Fibroblast of villous mesenchyme (primary cell): Measurements from ENCODE around the gene UBE2L3. TPM values are rescaled to one million over a fixed set of nuclear protein-coding genes. Genes with fewer than 3 reads are reported as not detected.
"Not testable (repeated sequence)": the region's sequence is repeated elsewhere in the genome, so short reads cannot be mapped to it uniquely, and the experiment has no call there.

ENCODE experiments used
- DNase-seq: peaks from one replicate; pipeline ENCODE4 v3.0.0-alpha.2; 2010; ENCODE audit warnings: low read depth
- H3K4me3 ChIP-seq: 2 replicates; pipeline ENCODE4 v1.5.1; 2011; ENCODE audit warnings: low read depth, mild to moderate bottlenecking, low read length
- CTCF ChIP-seq: IDR thresholded peaks from 2 replicates; pipeline ENCODE4 v1.5.1; 2012; ENCODE audit warnings: low read depth, mild to moderate bottlenecking, low read length; ENCODE audit not compliant: insufficient read depth
- total RNA-seq: library from RNA; depleted of rRNA; stranded (reverse); fragments of >200 nt; gene quantifications from 2 replicates; pipeline ENCODE4 v1.2.3, GENCODE V29; 2012

UBE2L3 gene
- total RNA-seq, 1 donor = 56.1 TPM

DNA sequence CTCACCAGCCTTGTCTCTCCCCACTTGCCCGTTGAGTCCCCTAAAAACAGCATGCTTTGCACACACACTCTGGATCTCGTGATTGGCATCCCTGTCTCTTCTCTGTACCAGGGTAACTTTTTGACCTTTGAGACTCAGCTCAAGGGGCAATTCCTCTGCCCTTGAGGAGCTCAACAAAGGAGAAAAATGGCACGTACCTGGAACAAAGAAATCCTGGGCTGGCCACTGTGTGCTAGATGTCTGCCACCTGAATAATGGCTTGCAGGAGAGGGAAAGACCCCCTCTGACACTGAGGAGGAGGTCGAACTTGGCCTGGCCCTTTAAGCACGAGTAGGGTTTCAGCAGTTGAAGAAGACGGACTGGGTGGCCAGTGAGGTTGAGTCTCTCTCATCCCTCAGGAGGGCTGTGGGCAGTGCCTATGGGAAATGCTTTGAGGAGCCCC, 5.8 kb downstream of the UBE2L3 start:
- no peak for DNase-seq
- no peak overlapping the region for H3K4me3 ChIP-seq
- TF ChIP-seq CTCF = no peak

GRCh38 chr22:21573750-21574494, 6.4 kb downstream of the UBE2L3 start:
- no peak overlapping the region for H3K4me3 ChIP-seq

DNA sequence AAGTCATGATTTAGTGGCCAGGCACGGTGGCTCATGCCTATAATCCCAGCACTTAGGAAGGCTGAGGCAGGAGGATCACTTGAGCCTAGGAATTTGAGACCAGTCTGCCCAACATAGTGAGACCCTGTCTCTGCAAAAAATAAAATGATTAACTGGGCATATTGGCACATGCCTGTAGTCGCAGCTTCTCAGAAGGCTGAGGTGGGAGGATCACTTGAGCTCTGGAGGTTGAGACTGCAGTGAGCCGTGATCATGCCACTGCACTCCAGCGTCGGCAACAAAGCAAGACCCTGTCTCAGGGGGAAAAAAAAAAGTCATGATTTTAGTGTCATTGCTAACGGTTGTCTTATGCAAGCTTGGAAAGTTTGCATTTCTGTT, 11.9 kb downstream of the UBE2L3 start:
- H3K4me3 ChIP-seq = no peak overlapping the region
- DNase-seq = no peak
- TF ChIP-seq CTCF = no peak

More at GRCh38 chr22:21573750-21574494, 6.4 kb downstream of the UBE2L3 start:
- DNase-seq = no peak
- no peak for TF ChIP-seq CTCF

- not testable (repeated sequence) for DNase-seq, H3K4me3 ChIP-seq
These were observed 13.1 kb downstream of the UBE2L3 start for GRCh38 chr22:21580623-21581007.

DNA sequence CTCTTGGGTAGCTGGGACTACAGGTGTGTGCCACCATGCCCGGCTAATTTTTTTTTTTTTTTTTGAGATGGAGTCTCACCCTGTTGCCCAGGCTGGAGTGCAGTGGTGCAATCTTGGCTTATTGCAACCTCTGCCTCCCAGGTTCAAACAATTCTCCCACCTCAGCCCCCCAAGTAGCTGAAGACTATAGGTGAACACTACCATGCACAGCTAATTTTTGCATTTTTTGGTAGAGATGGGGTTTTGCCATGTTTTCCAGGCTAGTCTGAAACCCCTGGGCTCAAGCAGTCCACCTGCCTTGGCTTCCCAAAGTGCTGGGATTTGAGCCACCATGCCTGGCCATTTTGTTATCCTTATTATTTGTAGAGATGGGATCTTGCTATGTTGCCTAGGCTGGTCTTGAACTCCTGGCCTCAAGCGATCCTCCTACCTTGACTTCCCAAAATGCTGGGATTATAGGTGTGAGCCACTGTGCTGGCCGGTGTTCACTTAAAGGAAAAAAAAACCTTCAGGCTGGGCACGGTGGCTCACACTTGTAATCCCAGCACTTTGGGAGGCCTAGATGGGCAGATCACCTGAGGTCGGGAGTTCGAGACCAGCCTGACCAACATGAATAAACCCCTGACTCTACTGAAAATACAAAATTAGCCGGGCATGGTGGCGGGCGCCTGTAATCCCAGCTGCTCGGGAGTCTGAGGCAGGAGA, 13.6 kb downstream of the UBE2L3 start:
- not testable (repeated sequence) for DNase-seq, H3K4me3 ChIP-seq

DNA sequence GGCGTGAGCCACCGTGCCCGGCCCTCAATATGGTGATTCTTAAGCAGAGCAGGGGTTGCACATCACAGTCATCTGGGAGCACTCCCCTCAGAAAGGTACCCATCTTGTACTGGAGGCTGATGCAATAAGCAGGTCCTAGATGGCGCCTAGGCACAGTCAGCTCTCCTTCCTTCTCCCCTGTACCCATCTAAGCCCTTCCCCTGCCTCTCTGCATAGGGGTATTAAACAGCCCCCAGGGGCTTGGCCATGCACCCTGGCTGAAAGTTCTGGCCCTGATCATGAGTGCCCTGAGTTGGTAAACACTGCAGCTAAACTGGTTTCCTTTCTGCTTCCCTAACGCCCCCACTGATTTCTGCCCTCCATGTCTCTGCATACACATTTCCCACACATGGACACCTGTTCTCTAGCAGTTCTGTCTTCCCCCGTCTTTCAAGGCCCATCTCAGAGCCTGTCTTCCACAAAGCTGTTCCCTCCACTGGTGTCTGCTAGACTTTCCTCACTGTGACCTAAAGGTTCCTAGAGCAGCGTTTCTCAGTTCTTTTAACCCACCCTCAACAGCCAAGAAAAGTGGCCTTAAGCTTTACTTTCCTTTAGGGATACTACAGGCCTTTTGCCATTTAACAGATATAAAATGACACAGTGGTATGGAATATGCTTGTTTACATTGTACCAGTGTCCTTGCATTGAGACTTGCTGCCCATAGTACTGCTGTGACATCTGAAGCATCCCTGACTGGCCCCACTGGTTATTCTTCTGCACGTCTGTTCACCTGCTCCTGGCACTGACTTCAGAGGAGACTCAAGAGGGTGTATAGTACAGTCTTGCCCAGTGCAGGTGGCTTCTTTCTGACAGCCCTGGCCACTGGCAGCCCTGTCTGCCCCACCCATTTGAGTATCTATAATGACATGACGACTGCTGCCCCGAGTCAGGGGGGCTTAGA, 15.6 kb downstream of the UBE2L3 start:
- no peak for DNase-seq
- no peak overlapping the region for H3K4me3 ChIP-seq
- TF ChIP-seq CTCF = no peak

GRCh38 chr22:21585389-21585788, 17.9 kb downstream of the UBE2L3 start:
- TF ChIP-seq CTCF = no peak
- DNase-seq = no peak
- no peak overlapping the region for H3K4me3 ChIP-seq
